Epithelial cell of esophagus (primary cell): ENCODE measurements around the gene MAPK8.

ENCODE experiments used
- DNase-seq: peaks from one replicate; pipeline ENCODE4 v3.0.0; 2010; ENCODE audit warnings: low read depth
- H3K4me3 ChIP-seq: 2 replicates; pipeline ENCODE4 v1.5.1; 2011; ENCODE audit warnings: mild to moderate bottlenecking, low read length, control low read depth
- CTCF ChIP-seq: IDR thresholded peaks from 2 replicates; pipeline ENCODE4 v1.5.1; 2011; ENCODE audit warnings: low read depth, mild to moderate bottlenecking, low read length, control low read depth, inconsistent platforms; ENCODE audit not compliant: insufficient read depth; ENCODE audit errors: missing control alignments

Gene MAPK8

GRCh38 chr10:48291190-48291589 lies 15.3 kb upstream of the MAPK8 start:
- TF ChIP-seq CTCF = no peak
- H3K4me3 ChIP-seq = no peak overlapping the region
- no peak for DNase-seq

GRCh38 chr10:48292616-48293015 lies 13.9 kb upstream of the MAPK8 start:
- DNase-seq = no peak
- H3K4me3 ChIP-seq = no peak overlapping the region
- no peak for TF ChIP-seq CTCF

GRCh38 chr10:48294431-48294830 lies 12.0 kb upstream of the MAPK8 start:
- DNase-seq = no peak
- TF ChIP-seq CTCF = no peak
- H3K4me3 ChIP-seq = no peak overlapping the region

- H3K4me3 ChIP-seq = no peak overlapping the region
- DNase-seq = no peak
- TF ChIP-seq CTCF = no peak
Observed at GRCh38 chr10:48296576-48297098, 9.8 kb upstream of the MAPK8 start.

- no peak overlapping the region for H3K4me3 ChIP-seq
- DNase-seq = no peak
- no peak for TF ChIP-seq CTCF
Observed at GRCh38 chr10:48299066-48299465, 7.4 kb upstream of the MAPK8 start.

- no peak overlapping the region for H3K4me3 ChIP-seq
- DNase-seq = no peak
- TF ChIP-seq CTCF = no peak
Observed at GRCh38 chr10:48299692-48300091, 6.8 kb upstream of the MAPK8 start.

- no peak for TF ChIP-seq CTCF
- no peak for DNase-seq
- no peak overlapping the region for H3K4me3 ChIP-seq
Observed at GRCh38 chr10:48300556-48300955, 5.9 kb upstream of the MAPK8 start.
